ENCODE data around the gene RNF225. TPM values are rescaled to one million over a fixed set of nuclear protein-coding genes. Genes with fewer than 3 reads are reported as not detected.

Gene RNF225
- total and polyA plus RNA-seq, 2 donors (not counting 3 experiments of a cell fraction or from before 2014, with no cell fraction given), result 0.58 TPM; not detected in 1

DNA sequence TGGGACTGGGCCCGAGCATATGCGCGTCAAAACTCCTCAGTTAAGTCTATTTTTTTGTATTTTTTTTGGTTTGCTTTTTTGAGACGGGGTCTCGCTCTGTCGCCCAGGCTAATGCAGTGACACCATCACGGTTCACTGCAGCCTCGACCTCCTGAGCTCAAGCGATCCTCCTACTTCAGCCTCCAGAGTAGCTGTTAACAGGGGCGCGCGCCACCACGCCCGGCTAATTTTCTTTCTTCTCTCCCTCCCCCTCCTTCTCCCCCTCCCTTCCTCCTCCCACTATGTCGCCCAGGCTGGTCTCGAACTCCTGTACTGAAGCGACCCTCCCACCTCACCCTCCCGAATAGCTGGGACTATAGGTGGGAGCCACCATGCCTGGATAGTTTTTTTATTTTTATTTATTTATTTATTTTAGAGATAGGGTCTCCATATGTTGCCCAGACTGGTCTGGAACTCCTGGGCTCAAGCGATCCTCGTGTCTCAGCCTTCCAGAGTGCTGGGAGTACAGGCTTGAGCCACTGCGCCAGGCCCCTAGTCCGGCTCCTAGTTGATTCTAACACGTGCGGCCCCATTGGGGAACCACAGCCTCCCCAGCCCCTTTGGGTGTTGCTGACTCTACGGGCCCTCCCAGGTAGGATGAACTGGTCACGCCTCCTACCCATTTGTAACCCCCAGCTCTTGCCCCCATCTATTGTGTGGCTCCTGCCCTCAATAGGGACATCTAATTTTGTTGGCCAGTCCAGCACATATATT, 13.8 kb upstream of the RNF225 start:
- TF ChIP-seq POLR2A (IDR thresholded peaks at IDR 0.05; ENCODE audit: low read depth, low read length) (no peak), GATA2 (IDR thresholded peaks at IDR 0.05; ENCODE audit: insufficient read depth, insufficient read length, low read depth, low read length) (no peak), POLR2AphosphoS5 (IDR thresholded peaks at IDR 0.05; ENCODE audit: insufficient read depth, low read depth, low read length) (no peak), CTCF (IDR thresholded peaks at IDR 0.05; ENCODE audit: extremely low read depth in 1 of 2, insufficient read depth in 1 of 2, low read depth in 1 of 2, low read length in 2 of 2) (no peak), MYC (IDR thresholded peaks at IDR 0.05; ENCODE audit: low read depth, low read length) (no peak), JUN (IDR thresholded peaks at IDR 0.05; ENCODE audit: borderline replicate concordance, insufficient read depth, insufficient read length, low read depth) (no peak), FOS (IDR thresholded peaks at IDR 0.05; ENCODE audit: borderline replicate concordance, insufficient read depth, low read length) (no peak), EZH2 (IDR thresholded peaks at IDR 0.05; ENCODE audit: borderline replicate concordance, low read depth, low read length, severe bottlenecking) (no peak)
- TF ChIP-seq, protein P1, sequence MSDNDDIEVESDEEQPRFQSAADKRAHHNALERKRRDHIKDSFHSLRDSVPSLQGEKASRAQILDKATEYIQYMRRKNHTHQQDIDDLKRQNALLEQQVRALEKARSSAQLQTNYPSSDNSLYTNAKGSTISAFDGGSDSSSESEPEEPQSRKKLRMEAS (IDR thresholded peaks at IDR 0.05; ENCODE audit: insufficient read depth, insufficient read length), result no peak
- dilution Hi-C loops (cut with MboI; ENCODE audit: extremely low pct_ligation_motif_present, low sequenced_read_pairs), result no loop called here
- CTCF ChIA-PET, result no interaction called here
- no peaks in the 10 kb centered on the region for H3K9me3 ChIP-seq (replicated peaks; ENCODE audit: control insufficient read depth, insufficient read depth, low read length)
- H3K79me2 ChIP-seq (ENCODE audit: control insufficient read depth, insufficient read depth, low read length), result no peaks in the 10 kb centered on the region
- DNase-seq (ENCODE audit: low read depth, low spot score) (no peak), FAIRE-seq (no peak)
- no peaks in the 10 kb centered on the region for H3K9me1 ChIP-seq (replicated peaks; ENCODE audit: control insufficient read depth, extremely low read depth, insufficient read depth, low read length)
- H3K4me2 ChIP-seq (ENCODE audit: insufficient read depth, low read length), result peak overlapping the region; percentile 58
- H4K20me1 ChIP-seq (replicated peaks; ENCODE audit: control insufficient read depth, extremely low read depth, insufficient read depth, low read length), result no peaks in the 10 kb centered on the region
- peak overlapping the region; percentile 58 for H3K9ac ChIP-seq (replicated peaks; ENCODE audit: extremely low read depth, insufficient read depth, low read length)
- H3K4me3 ChIP-seq (replicated peaks in 1 of 3; ENCODE audit: insufficient read depth in 1 of 3, low read depth in 1 of 3, low read length in 3 of 3), result peak overlapping the region; percentile 59 to 84 (median 72)
- H3K36me3 ChIP-seq (ENCODE audit: control insufficient read depth in 2 of 2, extremely low read depth in 1 of 2, insufficient read depth in 2 of 2, low read length in 2 of 2), result no peaks in the 10 kb centered on the region
- H3K27ac ChIP-seq (ENCODE audit: insufficient read depth, low read depth, low read length), result peak overlapping the region; percentile 63
- POLR2A ChIA-PET, result interaction anchor here (0.6 to 0.9 kb wide), 2 partner anchors 19 to 577 kb away, joined by 3 to 4 read pairs; partner anchors contain the start of gene ZNF497
- BruUV-seq (replicated peaks), result TSS peak; percentile 51
- no peaks in the 10 kb centered on the region for H3K27me3 ChIP-seq (ENCODE audit: control insufficient read depth in 2 of 2, insufficient read depth in 2 of 2, low read length in 2 of 2)
- H2AFZ ChIP-seq (ENCODE audit: low read depth, low read length), result peak overlapping the region; percentile 36
- intact Hi-C loops (cut with micrococcal nuclease), result loop anchor here (1.0 to 2.0 kb wide), 6 partner anchors 19 to 153 kb away; partner anchors contain the start of genes ERVK3-1, ZNF497 and ZNF544
- peaks cover 10% of the 10 kb centered on the region for H3K4me1 ChIP-seq (ENCODE audit: control insufficient read depth, extremely low read depth, insufficient read depth, low read length)

Data from endothelial cell of umbilical vein (primary cell).